Fibroblast of lung (primary cell): ENCODE data around the gene KLHL5. TPM values are rescaled to one million over a fixed set of nuclear protein-coding genes. Genes with fewer than 3 reads are reported as not detected.

Source experiments
- DNase-seq, 2 donors: peaks; one replicate each; pipeline versions ENCODE4 v3.0.0 to v3.0.0-alpha.2; 2010; ENCODE audit warnings: low read depth in 2 of 2
- H2AFZ ChIP-seq: 2 replicates; pipeline ENCODE4 v1.5.1; 2012; ENCODE audit warnings: low read length, control low read depth, inconsistent platforms
- H3K27ac ChIP-seq: 2 replicates; pipeline ENCODE4 v1.5.1; 2011; ENCODE audit warnings: low read length, control low read depth; ENCODE audit not compliant: insufficient read depth
- H3K27me3 ChIP-seq: 2 replicates; pipeline ENCODE4 v1.5.1; 2011; ENCODE audit warnings: mild to moderate bottlenecking, low read length; ENCODE audit not compliant: control insufficient read depth, insufficient read depth
- H3K36me3 ChIP-seq: 2 replicates; pipeline ENCODE4 v1.5.1; 2011; ENCODE audit warnings: low read length; ENCODE audit not compliant: control insufficient read depth, insufficient read depth
- H3K4me1 ChIP-seq: 2 replicates; pipeline ENCODE4 v1.5.1; 2011; ENCODE audit warnings: low read length; ENCODE audit not compliant: control insufficient read depth, insufficient read depth; ENCODE audit errors: extremely low read depth
- H3K4me2 ChIP-seq: 2 replicates; pipeline ENCODE4 v1.5.1; 2011; ENCODE audit warnings: low read length, control low read depth; ENCODE audit not compliant: insufficient read depth; ENCODE audit errors: extremely low read depth
- H3K4me3 ChIP-seq, 4 experiments: fragments of 200-600 bp in 1 of 4; sonication (generic) in 1 of 4; replicated peaks in 1 of 4; 2 replicates each; pipeline ENCODE4 v1.5.1; 2011 to 2016; ENCODE audit warnings: low read length in 4 of 4, low read depth in 3 of 4, mild to moderate bottlenecking in 3 of 4, control low read depth in 2 of 4, inconsistent platforms in 1 of 4, mixed read lengths in 1 of 4; ENCODE audit not compliant: insufficient read depth in 1 of 4; ENCODE audit errors: control extremely low read depth in 1 of 4
- H3K79me2 ChIP-seq: 2 replicates; pipeline ENCODE4 v1.5.1; 2012; ENCODE audit warnings: mild to moderate bottlenecking, low read length, inconsistent platforms; ENCODE audit not compliant: control insufficient read depth, insufficient read depth
- H3K9ac ChIP-seq: 2 replicates; pipeline ENCODE4 v1.5.1; 2011; ENCODE audit warnings: mild to moderate bottlenecking, low read length, control low read depth; ENCODE audit not compliant: insufficient read depth
- H3K9me3 ChIP-seq: 2 replicates; pipeline ENCODE4 v1.5.1; 2012; ENCODE audit warnings: low read depth, low read length; ENCODE audit not compliant: control insufficient read depth, insufficient read depth
- H4K20me1 ChIP-seq: 2 replicates; pipeline ENCODE4 v1.5.1; 2011; ENCODE audit warnings: low read length; ENCODE audit not compliant: control insufficient read depth, insufficient read depth; ENCODE audit errors: extremely low read depth
- EZH2 ChIP-seq: IDR thresholded peaks from 2 replicates; pipeline ENCODE4 v1.5.1; 2012; ENCODE audit warnings: low read length, control low read depth, mild to moderate bottlenecking; ENCODE audit errors: missing control alignments
- polyA plus RNA-seq, 2 donors: library from polyadenylated mRNA; depleted of rRNA in 1 of 2; stranded (reverse) in 1 of 2; unstranded in 1 of 2; fragments of >200 nt; gene quantifications; 2 replicates each; pipeline ENCODE4 v1.2.1, GENCODE V29; 2011 to 2012; ENCODE audit warnings: missing spikeins in 1 of 2
- total RNA-seq: library from RNA; depleted of rRNA; stranded (reverse); fragments of >200 nt; gene quantifications from 2 replicates; pipeline ENCODE4 v1.2.1, GENCODE V29; 2014
- TF ChIP-seq, protein P1 (sequence below), 2 donors: IDR thresholded peaks in 1 of 2; conservative IDR thresholded peaks in 1 of 2; 1 replicate in 1 of 2; 2 replicates in 1 of 2; pipeline ENCODE4 v1.5.1; 2011 to 2012; ENCODE audit warnings: low read length in 2 of 2, control low read depth in 1 of 2, inconsistent platforms in 1 of 2, low read depth in 1 of 2, mild to moderate bottlenecking in 1 of 2

The KLHL5 gene
- total and polyA plus RNA-seq, 2 donors (not counting 1 experiment from before 2014, with no cell fraction given) = 88.3 to 120 TPM

DNA sequence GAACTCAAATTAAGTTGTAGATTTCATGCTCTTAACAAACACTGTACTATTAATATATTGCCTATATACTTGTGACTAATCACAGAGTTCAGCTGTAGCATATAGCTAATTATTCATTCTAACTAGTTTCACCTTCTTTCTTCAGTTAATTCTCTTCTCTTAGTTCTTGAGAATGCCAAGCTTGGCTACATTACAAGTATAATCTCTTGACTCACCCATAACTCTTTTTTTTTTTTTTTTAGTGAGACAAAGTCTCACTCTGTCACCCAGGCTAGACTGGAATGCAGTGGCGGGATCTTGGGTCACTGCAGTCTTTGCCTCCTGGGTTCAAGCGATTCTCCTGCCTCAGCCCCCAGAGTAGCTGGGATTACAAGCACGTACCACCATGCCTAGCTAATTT, 5.4 kb downstream of the KLHL5 start:
- H3K79me2 ChIP-seq = no peaks in the 10 kb centered on the region
- peak in 1 of 2 donors; percentile 64 for DNase-seq

DNA sequence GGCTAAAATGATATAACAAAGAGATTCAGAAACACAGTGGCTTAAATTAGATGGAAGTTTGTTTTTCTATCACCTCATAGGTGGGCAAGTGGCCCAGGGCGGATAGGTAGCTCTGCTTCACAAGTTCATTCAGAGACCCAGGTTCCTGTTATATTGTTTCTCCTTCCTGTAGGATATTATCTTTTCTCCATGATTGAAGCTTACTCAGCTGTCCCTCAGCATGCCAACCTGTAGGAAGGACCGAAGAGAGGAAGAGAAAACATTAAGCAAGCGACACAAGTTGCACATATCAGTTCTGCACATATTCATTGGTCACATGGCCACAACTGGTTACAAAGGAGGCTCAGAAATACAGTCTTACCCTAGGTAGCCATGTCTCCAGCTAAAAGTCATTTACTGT, 6.9 kb downstream of the KLHL5 start:
- Histone ChIP-seq H3K9ac (no peak overlapping the region), H3K9me3 (no peaks in the 10 kb centered on the region), H3K36me3 (no peaks in the 10 kb centered on the region), H4K20me1 (no peaks in the 10 kb centered on the region), H3K4me3 (no peak overlapping the region), H3K4me1 (no peaks in the 10 kb centered on the region), H3K79me2 (no peaks in the 10 kb centered on the region), H3K4me2 (no peak overlapping the region), H3K27ac (no peak overlapping the region), H3K27me3 (no peaks in the 10 kb centered on the region), H2AFZ (no peak overlapping the region)
- TF ChIP-seq, protein P1, sequence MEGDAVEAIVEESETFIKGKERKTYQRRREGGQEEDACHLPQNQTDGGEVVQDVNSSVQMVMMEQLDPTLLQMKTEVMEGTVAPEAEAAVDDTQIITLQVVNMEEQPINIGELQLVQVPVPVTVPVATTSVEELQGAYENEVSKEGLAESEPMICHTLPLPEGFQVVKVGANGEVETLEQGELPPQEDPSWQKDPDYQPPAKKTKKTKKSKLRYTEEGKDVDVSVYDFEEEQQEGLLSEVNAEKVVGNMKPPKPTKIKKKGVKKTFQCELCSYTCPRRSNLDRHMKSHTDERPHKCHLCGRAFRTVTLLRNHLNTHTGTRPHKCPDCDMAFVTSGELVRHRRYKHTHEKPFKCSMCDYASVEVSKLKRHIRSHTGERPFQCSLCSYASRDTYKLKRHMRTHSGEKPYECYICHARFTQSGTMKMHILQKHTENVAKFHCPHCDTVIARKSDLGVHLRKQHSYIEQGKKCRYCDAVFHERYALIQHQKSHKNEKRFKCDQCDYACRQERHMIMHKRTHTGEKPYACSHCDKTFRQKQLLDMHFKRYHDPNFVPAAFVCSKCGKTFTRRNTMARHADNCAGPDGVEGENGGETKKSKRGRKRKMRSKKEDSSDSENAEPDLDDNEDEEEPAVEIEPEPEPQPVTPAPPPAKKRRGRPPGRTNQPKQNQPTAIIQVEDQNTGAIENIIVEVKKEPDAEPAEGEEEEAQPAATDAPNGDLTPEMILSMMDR (conservative IDR thresholded peaks at IDR 0.05 in 1 of 2, IDR thresholded peaks at IDR 0.05 in 1 of 2; ENCODE audit: low read depth in 1 of 2, low read length in 2 of 2) = no peak
- no peak for TF ChIP-seq EZH2
- DNase-seq = no peak

More for the DNA sequence above, 5.4 kb downstream of the KLHL5 start:
- no peak overlapping the region for H3K4me2 ChIP-seq
- H3K27me3 ChIP-seq = no peaks in the 10 kb centered on the region
- no peak overlapping the region for H3K4me3 ChIP-seq
- no peak overlapping the region for H2AFZ ChIP-seq
- H3K9me3 ChIP-seq = no peaks in the 10 kb centered on the region
- no peaks in the 10 kb centered on the region for H3K4me1 ChIP-seq
- H3K27ac ChIP-seq = no peak overlapping the region
- H4K20me1 ChIP-seq = no peaks in the 10 kb centered on the region
- TF ChIP-seq, protein P1 (conservative IDR thresholded peaks at IDR 0.05 in 1 of 2, IDR thresholded peaks at IDR 0.05 in 1 of 2; ENCODE audit: low read depth in 1 of 2, low read length in 2 of 2) = no peak
- TF ChIP-seq EZH2 = no peak
- H3K36me3 ChIP-seq = no peaks in the 10 kb centered on the region
- no peak overlapping the region for H3K9ac ChIP-seq

DNA sequence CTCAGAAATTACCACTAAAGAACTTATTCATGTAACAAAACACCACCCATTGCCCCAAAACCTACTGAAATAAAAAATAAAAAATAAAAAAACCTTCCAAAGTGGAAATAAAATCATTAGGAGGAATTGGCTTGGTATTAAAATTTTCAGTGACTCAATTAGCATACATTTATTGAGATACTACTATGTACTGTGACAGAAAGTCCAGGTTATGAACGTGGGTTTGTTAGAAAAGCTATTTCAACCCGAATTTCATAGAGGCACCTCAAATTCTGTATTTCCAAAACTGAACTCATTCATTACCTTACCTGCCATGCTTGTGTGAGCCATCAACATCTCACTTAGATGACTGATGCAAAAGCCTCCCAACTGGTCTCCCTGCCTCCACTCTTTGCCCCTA, 16.8 kb downstream of the KLHL5 start:
- TF ChIP-seq EZH2 = no peak
- TF ChIP-seq, protein P1 (conservative IDR thresholded peaks at IDR 0.05 in 1 of 2, IDR thresholded peaks at IDR 0.05 in 1 of 2; ENCODE audit: low read depth in 1 of 2, low read length in 2 of 2) = no peak
- no peaks in the 10 kb centered on the region for H3K9me3 ChIP-seq
- H2AFZ ChIP-seq = no peak overlapping the region
- no peaks in the 10 kb centered on the region for H3K27me3 ChIP-seq
- H3K27ac ChIP-seq = no peak overlapping the region
- H3K79me2 ChIP-seq = no peaks in the 10 kb centered on the region
- H4K20me1 ChIP-seq = no peaks in the 10 kb centered on the region
- no peaks in the 10 kb centered on the region for H3K4me1 ChIP-seq
- no peak overlapping the region for H3K4me3 ChIP-seq
- DNase-seq = no peak
- no peaks in the 10 kb centered on the region for H3K36me3 ChIP-seq
- no peak overlapping the region for H3K4me2 ChIP-seq
- H3K9ac ChIP-seq = no peak overlapping the region
